Pancreas (tissue), 10 donors: ENCODE measurements around the gene RUNX3. TPM values are rescaled to one million over a fixed set of nuclear protein-coding genes. Genes with fewer than 3 reads are reported as not detected.

Experiments
- ATAC-seq, 4 donors: fragments of 200-7000 bp; cut with Tn5 transposase; one replicate each; pipeline versions ENCODE4 v1.8.0 to v1.9.1; 2020; ENCODE audit warnings: mild to moderate bottlenecking in 4 of 4, moderate library complexity in 4 of 4
- DNase-seq, 6 donors: peaks; one replicate each; pipeline ENCODE4 v3.0.0-alpha.2; 2020
- FAIRE-seq: peaks from 2 replicates; lab custom pipeline; 2012; peaks lifted over from hg19 to GRCh38; lab: Jason Lieb, UNC
- H3K27ac ChIP-seq, 4 donors: fragments of 200-600 bp; sonication (generic); 1 replicate in 3 of 4; 2 replicates in 1 of 4; pipeline versions ENCODE4 v1.5.0 to v1.8.0; 2020
- H3K27me3 ChIP-seq, 4 donors: fragments of 200-600 bp; one replicate each; pipeline ENCODE4 v1.8.0; 2021
- H3K36me3 ChIP-seq, 3 donors: fragments of 200-600 bp; sonication (generic) in 1 of 3; one replicate each; pipeline versions ENCODE4 v1.5.0 to v1.8.0; 2020 to 2021
- H3K4me1 ChIP-seq, 3 donors: fragments of 200-600 bp; one replicate each; pipeline ENCODE4 v1.8.0; 2021
- H3K4me3 ChIP-seq, 4 donors: fragments of 200-600 bp; sonication (generic) in 2 of 4; one replicate each; pipeline versions ENCODE4 v1.5.0 to v1.8.0; 2020 to 2021
- H3K9me3 ChIP-seq, 4 donors: fragments of 200-600 bp; one replicate each; pipeline ENCODE4 v1.8.0; 2021
- WGBS, 2 donors: extraction: QIAGEN DNeasy Blood & Tissue Kit; methylation state at CpG; one replicate each; pipeline ENCODE4 v1.1.7; 2013; 5-methylcytosine and 5-hydroxymethylcytosine counted together
- intact Hi-C, 3 donors: fragments of 100-400 bp; cut with DNase I; formaldehyde crosslinking; loops; one replicate each; pipeline versions ENCODE4 v1.11.1 to v1.14.2; 2022
- polyA plus RNA-seq, 2 donors: library from polyadenylated mRNA; stranded (reverse); fragments of 200-250 nt; gene quantifications; one replicate each; pipeline ENCODE4 v1.2.3, GENCODE V29; 2013
- total RNA-seq, 6 donors: library from RNA; stranded (reverse); fragmentation: NEBNext Ultra II Directional in 4 of 6; extraction: Animal tissue kit (Norgen Biotek cat#: 25700) in 4 of 6; gene quantifications; one replicate each; pipeline versions ENCODE4 v1.2.1 to v1.2.4, GENCODE V29; 2021 to 2023
- TF ChIP-seq, protein P1 (sequence below), 4 donors: fragments of 200-600 bp; sonication (generic) in 3 of 4; IDR thresholded peaks; one replicate each; pipeline versions ENCODE4 v1.5.0 to v1.8.0; 2021; ENCODE audit warnings: antibody characterized with exemption in 4 of 4
- donor health status: healthy with polysubstance abuse.
- donor health status: DM: no; HTN: no; CAD: no; lungs with moderate emphysema.
- donor health status: DM: no; HTN: no; CAD: no.
- donor health status: control.
- donor health status: control.
- donor health status: Bipolar disorder and iron deficiency.
- donor health status: DM: yes; HTN: yes; CAD: no.
- donor health status: DM: no; HTN: no; CAD: no.
- donor health status: DM: no; HTN: no; CAD: no.
- donor health status: DM: yes; HTN: yes; CAD: no.

The RUNX3 gene
- total and polyA plus RNA-seq, 8 donors: 0.30 to 3.7 (median 0.77) TPM

DNA sequence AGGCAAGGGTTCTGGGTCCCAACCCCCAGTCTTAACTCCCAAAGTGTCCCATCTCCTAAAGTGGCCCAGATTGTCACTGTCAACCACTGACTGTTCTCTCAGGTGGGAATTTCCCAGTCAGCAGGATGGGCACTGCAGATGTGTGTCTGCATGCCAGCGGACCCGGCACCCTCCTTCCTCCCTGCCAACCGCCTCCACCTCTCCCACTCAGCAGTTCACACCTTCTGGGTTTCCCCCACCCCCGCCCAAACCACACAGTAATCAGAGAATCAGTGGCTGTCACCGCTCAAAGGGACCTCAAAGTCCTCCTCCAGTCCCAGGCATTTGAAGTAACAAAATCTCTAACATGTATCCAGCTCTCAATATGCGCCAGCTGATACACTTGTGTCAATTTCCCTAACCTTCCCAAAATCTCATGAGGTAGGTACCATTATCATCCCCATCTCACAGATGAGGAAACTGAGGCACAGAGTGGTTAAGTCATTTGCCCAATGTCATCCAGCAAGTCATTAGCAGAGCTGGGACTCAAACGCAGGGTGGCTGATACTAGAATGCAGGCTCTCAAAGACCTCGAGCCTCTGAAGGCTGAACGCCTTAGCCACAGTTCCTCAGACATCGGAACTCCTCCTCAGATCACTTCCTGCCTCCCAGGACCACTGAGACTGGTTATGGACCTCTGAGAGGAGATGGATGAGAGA lies 4.8 kb downstream of the RUNX3 start:
- no peak overlapping the region for H3K27ac ChIP-seq
- H3K27me3 ChIP-seq: peaks cover 0 to 37% (median 0%) of the 10 kb centered on the region in 4 donors
- peaks cover 0 to 10% (median 0%) of the 10 kb centered on the region in 3 donors for H3K4me1 ChIP-seq
- WGBS, 2 donors: 38 to 52% methylated on average over 10 of the region's 10 CpGs
- no peaks in the 10 kb centered on the region for H3K36me3 ChIP-seq
- TF ChIP-seq, protein P1, sequence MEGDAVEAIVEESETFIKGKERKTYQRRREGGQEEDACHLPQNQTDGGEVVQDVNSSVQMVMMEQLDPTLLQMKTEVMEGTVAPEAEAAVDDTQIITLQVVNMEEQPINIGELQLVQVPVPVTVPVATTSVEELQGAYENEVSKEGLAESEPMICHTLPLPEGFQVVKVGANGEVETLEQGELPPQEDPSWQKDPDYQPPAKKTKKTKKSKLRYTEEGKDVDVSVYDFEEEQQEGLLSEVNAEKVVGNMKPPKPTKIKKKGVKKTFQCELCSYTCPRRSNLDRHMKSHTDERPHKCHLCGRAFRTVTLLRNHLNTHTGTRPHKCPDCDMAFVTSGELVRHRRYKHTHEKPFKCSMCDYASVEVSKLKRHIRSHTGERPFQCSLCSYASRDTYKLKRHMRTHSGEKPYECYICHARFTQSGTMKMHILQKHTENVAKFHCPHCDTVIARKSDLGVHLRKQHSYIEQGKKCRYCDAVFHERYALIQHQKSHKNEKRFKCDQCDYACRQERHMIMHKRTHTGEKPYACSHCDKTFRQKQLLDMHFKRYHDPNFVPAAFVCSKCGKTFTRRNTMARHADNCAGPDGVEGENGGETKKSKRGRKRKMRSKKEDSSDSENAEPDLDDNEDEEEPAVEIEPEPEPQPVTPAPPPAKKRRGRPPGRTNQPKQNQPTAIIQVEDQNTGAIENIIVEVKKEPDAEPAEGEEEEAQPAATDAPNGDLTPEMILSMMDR (IDR thresholded peaks at IDR 0.05): no peak
- ATAC-seq (no peak), FAIRE-seq (no peak), DNase-seq (no peak)
- no peaks in the 10 kb centered on the region for H3K9me3 ChIP-seq
- intact Hi-C loops: no loop called here
- no peak overlapping the region for H3K4me3 ChIP-seq

DNA sequence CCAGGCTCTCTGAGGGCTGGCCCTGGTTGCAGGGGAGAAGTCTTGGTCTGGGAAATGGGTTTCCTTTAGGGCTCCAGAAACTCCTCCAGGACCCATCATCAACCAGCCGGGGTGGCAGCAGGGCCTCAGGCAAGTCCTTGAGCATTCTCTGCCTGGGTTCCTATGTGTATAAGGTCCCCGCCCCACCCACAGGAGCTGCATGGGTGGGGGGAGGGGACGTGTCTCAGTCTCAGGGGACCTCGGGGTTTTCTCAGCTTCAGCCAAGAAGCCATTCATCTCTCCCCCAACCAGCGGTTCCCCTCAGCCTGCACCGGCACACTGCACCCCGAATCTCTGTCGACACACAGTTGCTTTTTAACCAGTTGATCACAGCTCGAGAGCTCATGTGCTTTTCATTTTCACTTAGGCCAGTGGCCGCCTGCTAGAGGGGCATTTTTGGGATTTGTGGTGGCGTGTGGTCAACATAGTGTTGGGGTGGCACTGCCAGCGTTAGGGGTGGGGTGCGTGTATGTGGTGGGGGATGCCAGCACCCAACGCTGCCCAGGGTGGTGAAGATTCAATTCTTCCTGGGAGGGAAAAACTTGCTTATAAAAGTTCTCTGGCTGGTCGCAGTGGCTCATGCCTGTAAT lies 6.5 kb downstream of the RUNX3 start:
- Histone ChIP-seq H3K27ac (no peak overlapping the region), H3K4me1 (peaks cover 0 to 6% (median 0%) of the 10 kb centered on the region in 3 donors), H3K27me3 (peaks cover 0 to 26% (median 0%) of the 10 kb centered on the region in 4 donors), H3K4me3 (no peak overlapping the region), H3K9me3 (no peaks in the 10 kb centered on the region), H3K36me3 (no peaks in the 10 kb centered on the region)
- intact Hi-C loops: no loop called here
- ATAC-seq (no peak), FAIRE-seq (no peak), DNase-seq (no peak)
- TF ChIP-seq, protein P1 (IDR thresholded peaks at IDR 0.05): no peak
- 55 to 72% methylated on average over 15 of the region's 15 CpGs for WGBS, 2 donors

DNA sequence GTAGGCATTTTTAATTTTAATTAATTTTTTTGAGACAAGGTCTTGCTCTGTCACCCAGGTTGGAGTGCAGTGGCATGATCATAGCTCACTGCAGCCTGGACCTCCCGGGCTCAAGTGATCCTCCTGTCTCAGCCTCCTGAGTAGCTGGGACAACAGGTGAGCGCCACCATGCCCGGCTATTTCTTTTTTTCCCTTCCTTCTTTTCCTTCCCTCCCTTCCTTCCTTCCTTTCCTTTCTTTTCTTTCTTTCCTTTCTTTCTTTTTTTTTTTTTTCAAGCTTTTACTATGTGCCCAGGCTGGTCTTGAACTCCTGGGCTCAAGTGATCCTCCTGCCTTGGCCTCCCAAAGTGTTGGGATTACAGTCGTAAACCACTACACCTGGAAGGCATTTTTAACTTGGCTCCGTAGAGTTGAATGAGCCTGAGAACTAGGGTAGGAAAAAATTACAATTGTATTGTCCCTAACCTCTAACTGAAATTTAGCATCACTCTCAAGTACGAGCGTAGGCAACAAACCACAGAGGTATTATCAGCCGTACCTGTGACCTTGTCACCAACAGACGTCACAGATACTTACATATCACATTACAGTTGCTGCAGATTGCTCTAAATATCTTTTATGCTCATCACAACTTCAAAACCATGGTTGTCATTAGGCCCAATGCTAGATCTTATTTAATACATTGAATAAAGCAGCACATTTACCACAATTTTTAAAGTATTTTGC lies 8.0 kb downstream of the RUNX3 start:
- H3K27ac ChIP-seq: no peak overlapping the region
- no peak for ATAC-seq

DNA sequence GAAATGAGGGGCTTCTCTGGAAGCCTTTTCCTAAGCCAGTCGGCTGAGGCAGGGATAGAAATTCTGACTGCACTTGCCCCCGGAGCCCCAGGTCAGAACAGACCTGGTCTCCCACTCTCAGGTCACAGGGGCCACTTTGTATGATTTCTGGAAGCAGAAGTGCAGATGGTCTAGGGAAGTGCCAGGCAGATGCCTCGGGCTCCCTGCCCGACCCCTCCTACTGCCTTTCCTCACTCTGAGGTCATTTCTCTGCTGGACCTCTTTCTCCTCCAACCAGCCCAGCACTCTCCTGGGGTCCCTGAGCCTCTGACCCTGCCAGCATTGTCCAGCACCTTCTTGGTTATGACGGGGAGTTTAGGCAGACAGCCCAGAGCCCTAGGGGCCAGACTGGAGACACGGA lies 8.7 kb downstream of the RUNX3 start:
- Histone ChIP-seq H3K36me3 (no peaks in the 10 kb centered on the region), H3K4me1 (peaks cover 0 to 6% (median 0%) of the 10 kb centered on the region in 3 donors), H3K9me3 (no peaks in the 10 kb centered on the region), H3K27ac (no peak overlapping the region), H3K4me3 (no peak overlapping the region), H3K27me3 (peaks cover 0 to 16% (median 0%) of the 10 kb centered on the region in 4 donors)
- WGBS, 2 donors: 57 to 73% methylated on average over 6 of the region's 6 CpGs
- FAIRE-seq: no peak
- TF ChIP-seq, protein P1 (IDR thresholded peaks at IDR 0.05): no peak
- DNase-seq: no peak
- intact Hi-C loops: no loop called here
- ATAC-seq: peak in 1 of 4 donors; percentile 12

More for the DNA sequence above, 8.0 kb downstream of the RUNX3 start:
- Histone ChIP-seq H3K4me1 (peaks cover 0 to 6% (median 0%) of the 10 kb centered on the region in 3 donors), H3K9me3 (no peaks in the 10 kb centered on the region), H3K4me3 (no peak overlapping the region), H3K27me3 (peaks cover 0 to 16% (median 0%) of the 10 kb centered on the region in 4 donors), H3K36me3 (no peaks in the 10 kb centered on the region)
- 76 to 80% methylated on average over 9 of the region's 9 CpGs for WGBS, 2 donors
- intact Hi-C loops: no loop called here
- TF ChIP-seq, protein P1 (IDR thresholded peaks at IDR 0.05): no peak
- DNase-seq (no peak), FAIRE-seq (no peak)
